Fibroblast of the aortic adventitia (primary cell): ENCODE data around the gene ERC1. TPM values are rescaled to one million over a fixed set of nuclear protein-coding genes. Genes with fewer than 3 reads are reported as not detected.

Experiments used
- DNase-seq: peaks from one replicate; pipeline ENCODE4 v3.0.0-alpha.2; 2010; ENCODE audit warnings: low read depth
- H3K4me3 ChIP-seq: 2 replicates; pipeline ENCODE4 v1.5.1; 2011; ENCODE audit warnings: low read depth, mild to moderate bottlenecking, control low read depth, low read length, moderate library complexity
- CTCF ChIP-seq: IDR thresholded peaks from 2 replicates; pipeline ENCODE4 v1.5.1; 2011; ENCODE audit warnings: mild to moderate bottlenecking, low read length, control low read depth, inconsistent platforms; ENCODE audit not compliant: insufficient read depth
- total RNA-seq: library from RNA; depleted of rRNA; stranded (reverse); fragments of >200 nt; gene quantifications from 2 replicates; pipeline ENCODE4 v1.2.3, GENCODE V29; 2012; ENCODE audit warnings: low replicate concordance

Gene ERC1
- total RNA-seq, 1 donor: 50.9 TPM

DNA sequence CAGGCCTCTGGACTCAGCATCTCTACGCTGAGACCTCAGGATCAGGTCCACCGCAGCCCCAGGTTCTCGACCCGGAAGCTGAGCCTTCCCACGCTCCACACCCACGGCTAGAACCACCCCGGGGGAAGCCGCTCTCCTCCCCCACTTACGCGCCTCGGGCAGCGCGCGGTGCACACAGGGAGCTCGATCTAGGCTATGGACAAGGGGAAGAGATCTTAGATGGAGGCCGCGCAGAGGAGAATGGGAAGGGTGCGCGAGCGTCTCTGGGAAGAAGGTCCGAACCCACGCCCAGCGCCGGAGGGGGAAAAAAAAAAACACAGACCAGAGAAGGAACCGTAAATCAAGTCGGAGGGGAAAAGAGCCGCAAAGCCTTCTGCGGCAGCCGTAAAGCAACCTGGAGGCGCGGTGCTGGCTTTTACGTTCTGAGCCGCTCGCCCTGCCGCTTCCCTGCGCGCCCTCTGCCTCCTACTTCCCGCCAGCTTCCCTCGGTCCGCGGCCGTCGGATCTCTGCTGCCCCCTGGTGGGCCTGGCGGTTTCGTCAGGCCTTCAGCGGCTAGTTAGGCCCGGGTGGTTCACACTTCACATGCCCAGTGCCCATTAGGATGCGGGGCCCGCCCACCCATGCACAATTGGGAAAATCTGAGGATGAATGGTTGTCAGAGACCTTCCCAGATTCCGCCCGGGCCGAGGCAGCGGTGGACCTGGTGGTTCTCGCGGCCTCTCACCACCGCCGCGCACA, 41.4 kb upstream of the ERC1 start, which contains the start of gene RAD52:
Gene RAD52 (minus strand): TSS at position 242 of the 739 bp plus-strand sequence. CDS start 16,636 bp downstream, outside the sequence.
- TF ChIP-seq CTCF: peak; percentile 95
- H3K4me3 ChIP-seq: peak within 1 kb of the TSS; percentile 96
- DNase-seq: peak; percentile 99

DNA sequence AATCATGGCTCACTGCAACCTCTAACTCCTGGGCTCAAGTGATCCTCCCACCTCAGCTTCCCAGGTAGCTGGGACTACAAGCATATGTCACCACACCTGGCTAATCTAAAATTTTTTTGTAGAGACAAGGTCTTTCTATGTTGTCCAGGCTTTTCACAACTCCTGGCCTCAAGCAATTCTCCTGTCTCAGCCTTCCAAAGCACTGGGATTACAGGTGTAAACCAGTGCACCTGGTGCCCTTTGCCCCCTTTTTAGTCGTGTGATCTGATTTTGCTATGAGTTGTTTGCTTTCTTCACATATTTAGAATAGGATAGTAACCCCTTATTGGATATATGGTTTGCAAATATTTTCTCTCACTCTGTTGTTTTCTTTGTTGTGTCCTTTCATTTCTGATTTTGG, 39.8 kb upstream of the ERC1 start:
- TF ChIP-seq CTCF: no peak
- no peak for DNase-seq
- no peak overlapping the region for H3K4me3 ChIP-seq

- DNase-seq: peak; percentile 44
- H3K4me3 ChIP-seq: no peak overlapping the region
- TF ChIP-seq CTCF: no peak
Observed at GRCh38 chr12:953776-954175, 37.2 kb upstream of the ERC1 start.

DNA sequence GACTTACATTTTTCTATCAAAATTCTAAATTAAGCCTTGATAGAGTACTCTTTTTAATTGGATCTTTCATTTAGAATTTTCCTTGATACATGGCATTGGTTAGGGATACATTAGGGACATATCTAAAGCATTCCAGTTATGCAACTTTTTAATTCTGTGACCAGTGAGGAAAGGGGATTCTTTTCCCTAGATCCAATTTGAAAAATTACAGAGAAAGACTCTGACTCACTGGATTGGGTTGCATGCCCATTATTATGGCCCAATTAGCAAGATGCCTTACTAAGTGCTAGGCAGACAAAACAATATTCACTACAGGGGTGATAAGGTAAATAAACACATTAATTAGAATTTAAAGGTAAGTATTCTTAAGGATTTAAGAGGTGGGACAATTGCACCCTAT, 36.3 kb upstream of the ERC1 start:
- H3K4me3 ChIP-seq: no peak overlapping the region
- TF ChIP-seq CTCF: no peak
- DNase-seq: no peak

DNA sequence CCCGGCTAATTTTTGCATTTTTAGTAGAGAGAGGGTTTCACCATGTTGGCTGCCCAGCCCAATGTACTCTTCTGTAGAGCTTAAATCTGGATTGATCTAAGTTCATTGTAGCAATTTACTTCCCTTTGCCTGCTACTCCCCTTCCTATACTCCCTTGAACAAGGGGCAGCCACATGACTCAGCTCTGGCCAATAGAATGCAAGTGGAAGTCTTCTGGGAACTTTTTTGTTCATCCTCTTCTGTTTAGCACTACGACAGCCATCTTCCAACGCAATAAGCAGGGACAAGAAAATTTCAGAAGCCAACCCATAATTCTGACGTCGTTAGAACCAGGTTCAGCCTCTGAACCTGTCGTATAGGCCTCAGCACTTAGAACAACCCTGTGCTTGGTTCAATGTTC, 35.1 kb upstream of the ERC1 start:
- TF ChIP-seq CTCF: no peak
- no peak for DNase-seq

GRCh38 chr12:958588-959123, 32.4 kb upstream of the ERC1 start:
- peak; percentile 68 for DNase-seq
- TF ChIP-seq CTCF: no peak
- H3K4me3 ChIP-seq: no peak overlapping the region

More for the DNA sequence above, 35.1 kb upstream of the ERC1 start:
- H3K4me3 ChIP-seq: no peak overlapping the region
